ENCODE results near the gene AHI1. TPM values are rescaled to one million over a fixed set of nuclear protein-coding genes. Genes with fewer than 3 reads are reported as not detected.
A peak's percentile ranks its signal among the peaks of the same experiment; 100 is the strongest.

The AHI1 gene
- total and polyA plus RNA-seq, 2 donors (not counting 1 experiment from before 2014, with no cell fraction given): 8.3 to 61.7 TPM

DNA sequence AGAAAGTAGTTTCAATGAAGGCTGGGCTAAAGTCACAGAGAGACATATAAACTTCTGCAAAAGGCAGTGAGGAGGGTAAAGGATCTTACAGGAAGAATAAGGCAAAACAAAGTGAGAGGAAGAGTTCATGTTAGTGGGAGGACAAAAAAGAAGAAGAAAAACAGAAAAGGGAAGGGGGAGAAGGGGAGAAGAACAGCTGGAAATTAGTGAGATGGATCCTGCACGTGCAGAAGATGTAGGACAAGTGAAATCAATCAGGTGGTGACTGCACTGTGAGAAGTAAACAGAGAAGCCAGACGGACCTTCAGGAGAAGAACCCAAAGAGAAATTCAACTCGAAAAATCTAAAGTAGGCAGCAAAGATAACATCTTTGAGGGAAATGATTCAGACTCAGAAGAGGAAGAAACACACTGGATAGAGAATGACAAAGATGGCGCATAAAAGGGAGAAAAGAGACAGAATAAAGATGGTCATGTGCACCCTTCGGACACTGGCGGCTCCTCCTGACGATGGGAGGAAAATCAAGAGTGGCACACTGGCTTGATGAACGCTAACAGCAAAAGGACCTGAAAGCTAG is 210.5 kb downstream of the AHI1 start:
- no peak overlapping the region for H3K4me3 Mint-ChIP-seq
- ChIA-PET CTCF (no interaction called here), POLR2A (no interaction called here)
- WGBS (ENCODE audit: insufficient coverage): 53% methylated on average over 6 of the region's 8 CpGs
- peak; percentile 11 for DNase-seq
- H2AFZ ChIP-seq (ENCODE audit: insufficient read depth, low read depth, low read length, poor library complexity, severe bottlenecking): peak overlapping the region; percentile 17
- ATAC-seq (ENCODE audit: low read depth): no peak
- H4K20me1 ChIP-seq (ENCODE audit: control insufficient read depth, insufficient read depth, low read length, poor library complexity, severe bottlenecking): no peaks in the 10 kb centered on the region
- no peaks in the 10 kb centered on the region for H3K27me3 ChIP-seq (replicated peaks in 1 of 4; ENCODE audit: control extremely low read depth in 1 of 4, control insufficient read depth in 3 of 4, insufficient read depth in 4 of 4, low read length in 3 of 4)
- no peaks in the 10 kb centered on the region for H3K27me3 Mint-ChIP-seq
- H3K79me2 ChIP-seq (ENCODE audit: control insufficient read depth, insufficient read depth, low read length): no peaks in the 10 kb centered on the region
- TF ChIP-seq, protein P1, sequence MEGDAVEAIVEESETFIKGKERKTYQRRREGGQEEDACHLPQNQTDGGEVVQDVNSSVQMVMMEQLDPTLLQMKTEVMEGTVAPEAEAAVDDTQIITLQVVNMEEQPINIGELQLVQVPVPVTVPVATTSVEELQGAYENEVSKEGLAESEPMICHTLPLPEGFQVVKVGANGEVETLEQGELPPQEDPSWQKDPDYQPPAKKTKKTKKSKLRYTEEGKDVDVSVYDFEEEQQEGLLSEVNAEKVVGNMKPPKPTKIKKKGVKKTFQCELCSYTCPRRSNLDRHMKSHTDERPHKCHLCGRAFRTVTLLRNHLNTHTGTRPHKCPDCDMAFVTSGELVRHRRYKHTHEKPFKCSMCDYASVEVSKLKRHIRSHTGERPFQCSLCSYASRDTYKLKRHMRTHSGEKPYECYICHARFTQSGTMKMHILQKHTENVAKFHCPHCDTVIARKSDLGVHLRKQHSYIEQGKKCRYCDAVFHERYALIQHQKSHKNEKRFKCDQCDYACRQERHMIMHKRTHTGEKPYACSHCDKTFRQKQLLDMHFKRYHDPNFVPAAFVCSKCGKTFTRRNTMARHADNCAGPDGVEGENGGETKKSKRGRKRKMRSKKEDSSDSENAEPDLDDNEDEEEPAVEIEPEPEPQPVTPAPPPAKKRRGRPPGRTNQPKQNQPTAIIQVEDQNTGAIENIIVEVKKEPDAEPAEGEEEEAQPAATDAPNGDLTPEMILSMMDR (IDR thresholded peaks at IDR 0.05): no peak
- no peak for TF ChIP-seq EZH2 (IDR thresholded peaks at IDR 0.05; ENCODE audit: borderline replicate concordance, insufficient read depth, low read depth, low read length, poor library complexity, severe bottlenecking)
- no peaks in the 10 kb centered on the region for H3K9me3 ChIP-seq (ENCODE audit: control extremely low read depth in 1 of 3, control insufficient read depth in 2 of 3, insufficient read depth in 1 of 3, low read length in 2 of 3)
- peaks cover 2 to 5% of the 10 kb centered on the region in 2 donors for H3K4me1 ChIP-seq (ENCODE audit: control insufficient read depth in 2 of 2, insufficient read depth in 2 of 2, low read length in 2 of 2)
- no peaks in the 10 kb centered on the region for H3K9me3 Mint-ChIP-seq (ENCODE audit: insufficient read depth)
- H3K36me3 ChIP-seq (replicated peaks in 1 of 2; ENCODE audit: control extremely low read depth in 1 of 2, control insufficient read depth in 1 of 2, extremely low read depth in 1 of 2, insufficient read depth in 2 of 2, low read length in 1 of 2): no peaks in the 10 kb centered on the region
- intact Hi-C loops (cut with micrococcal nuclease): no loop called here
- H3K27ac ChIP-seq (ENCODE audit: low read length in 2 of 2): no peak overlapping the region
- H3K9ac ChIP-seq (ENCODE audit: low read length): no peak overlapping the region
- H3K27ac Mint-ChIP-seq: no peak overlapping the region
- no peak overlapping the region for H3K4me2 ChIP-seq (replicated peaks; ENCODE audit: low read depth, low read length, poor library complexity, severe bottlenecking)
- peaks cover 8% of the 10 kb centered on the region for H3K4me1 Mint-ChIP-seq
- no peak overlapping the region for H3K4me3 ChIP-seq (ENCODE audit: control extremely low read depth in 1 of 5, extremely low read depth in 1 of 5, insufficient read depth in 1 of 5, low read depth in 2 of 5, low read length in 4 of 5)

GRCh38 chr6:135285165-135285564 is 212.4 kb downstream of the AHI1 start:
- no peak for ATAC-seq (ENCODE audit: low read depth)
- no peak overlapping the region for H2AFZ ChIP-seq (ENCODE audit: insufficient read depth, low read depth, low read length, poor library complexity, severe bottlenecking)
- H3K36me3 ChIP-seq (replicated peaks in 1 of 2; ENCODE audit: control extremely low read depth in 1 of 2, control insufficient read depth in 1 of 2, extremely low read depth in 1 of 2, insufficient read depth in 2 of 2, low read length in 1 of 2): no peaks in the 10 kb centered on the region
- Mint-ChIP-seq H3K4me3 (no peak overlapping the region), H3K4me1 (peaks cover 25% of the 10 kb centered on the region), H3K27me3 (no peaks in the 10 kb centered on the region), H3K9me3 (ENCODE audit: insufficient read depth) (no peaks in the 10 kb centered on the region), H3K27ac (no peak overlapping the region)
- H3K9ac ChIP-seq (ENCODE audit: low read length): no peak overlapping the region
- H3K27me3 ChIP-seq (replicated peaks in 1 of 4; ENCODE audit: control extremely low read depth in 1 of 4, control insufficient read depth in 3 of 4, insufficient read depth in 4 of 4, low read length in 3 of 4): no peaks in the 10 kb centered on the region
- no peak for DNase-seq
- no peak for TF ChIP-seq EZH2 (IDR thresholded peaks at IDR 0.05; ENCODE audit: borderline replicate concordance, insufficient read depth, low read depth, low read length, poor library complexity, severe bottlenecking)
- TF ChIP-seq, protein P1 (IDR thresholded peaks at IDR 0.05): no peak
- ChIA-PET POLR2A (no interaction called here), CTCF (interaction anchor here (0.6 kb wide), 1 partner anchor 131 kb away, joined by 3 read pairs; no protein-coding TSS in a partner anchor)
- no peaks in the 10 kb centered on the region for H4K20me1 ChIP-seq (ENCODE audit: control insufficient read depth, insufficient read depth, low read length, poor library complexity, severe bottlenecking)
- WGBS (ENCODE audit: insufficient coverage): no CpG with 5 or more reads among the region's 2 CpGs
- H3K79me2 ChIP-seq (ENCODE audit: control insufficient read depth, insufficient read depth, low read length): no peaks in the 10 kb centered on the region
- intact Hi-C loops (cut with micrococcal nuclease): no loop called here
- H3K4me3 ChIP-seq (ENCODE audit: control extremely low read depth in 1 of 5, extremely low read depth in 1 of 5, insufficient read depth in 1 of 5, low read depth in 2 of 5, low read length in 4 of 5): no peak overlapping the region
- H3K4me2 ChIP-seq (replicated peaks; ENCODE audit: low read depth, low read length, poor library complexity, severe bottlenecking): no peak overlapping the region
- no peak overlapping the region for H3K27ac ChIP-seq (ENCODE audit: low read length in 2 of 2)
- no peaks in the 10 kb centered on the region for H3K9me3 ChIP-seq (ENCODE audit: control extremely low read depth in 1 of 3, control insufficient read depth in 2 of 3, insufficient read depth in 1 of 3, low read length in 2 of 3)
- peaks cover 2 to 18% of the 10 kb centered on the region in 2 donors for H3K4me1 ChIP-seq (ENCODE audit: control insufficient read depth in 2 of 2, insufficient read depth in 2 of 2, low read length in 2 of 2)

Measured in B cell (primary cell).